ENCODE measurements around the gene CIDEB. TPM values are rescaled to one million over a fixed set of nuclear protein-coding genes. Genes with fewer than 3 reads are reported as not detected.
"Not testable (repeated sequence)": the region's sequence is repeated elsewhere in the genome, so short reads cannot be mapped to it uniquely, and the experiment has no call there.

The CIDEB gene
- not detected in 3 replicates for total RNA-seq
- long read RNA-seq = 0 reads

GRCh38 chr14:24307575-24308341 lies at the start of gene CIDEB:
Gene CIDEB, minus strand, starts transcription at chr14:24307977. Its CDS starts 119 bp downstream, at chr14:24307858.
- DNase-seq (ENCODE audit: low spot score) = no peak
- Mint-ChIP-seq H3K27me3 (ENCODE audit: low read depth) (no peaks in the 10 kb centered on the region), H3K4me3 (ENCODE audit: unreplicated experiment) (no peak within 1 kb of the TSS), H3K9me3 (ENCODE audit: low read depth) (no peaks in the 10 kb centered on the region), H3K4me1 (ENCODE audit: low read depth) (peaks cover 6% of the 10 kb centered on the region), H3K36me3 (ENCODE audit: low read depth) (peaks cover 27% of the 10 kb centered on the region), H3K27ac (ENCODE audit: unreplicated experiment) (peak within 1 kb of the TSS; percentile 8)
- TF ChIP-seq CTCF (IDR thresholded peaks at IDR 0.05) = peak; percentile 94

- Mint-ChIP-seq H3K4me1 (ENCODE audit: low read depth) (peaks cover 2% of the 10 kb centered on the region), H3K27me3 (ENCODE audit: low read depth) (peaks cover 17% of the 10 kb centered on the region), H3K4me3 (ENCODE audit: unreplicated experiment) (no peak overlapping the region), H3K27ac (ENCODE audit: unreplicated experiment) (no peak overlapping the region), H3K9me3 (ENCODE audit: low read depth) (no peaks in the 10 kb centered on the region), H3K36me3 (ENCODE audit: low read depth) (no peaks in the 10 kb centered on the region)
- TF ChIP-seq CTCF (IDR thresholded peaks at IDR 0.05) = no peak
- no peak for DNase-seq (ENCODE audit: low spot score)
Observed at GRCh38 chr14:24356208-24356607, 48.4 kb upstream of the CIDEB start.

- TF ChIP-seq CTCF (IDR thresholded peaks at IDR 0.05) = no peak
- Mint-ChIP-seq H3K27me3 (ENCODE audit: low read depth) (peaks cover 25% of the 10 kb centered on the region), H3K9me3 (ENCODE audit: low read depth) (no peaks in the 10 kb centered on the region), H3K4me3 (ENCODE audit: unreplicated experiment) (no peak overlapping the region), H3K36me3 (ENCODE audit: low read depth) (no peaks in the 10 kb centered on the region), H3K4me1 (ENCODE audit: low read depth) (peaks cover 2% of the 10 kb centered on the region), H3K27ac (ENCODE audit: unreplicated experiment) (no peak overlapping the region)
- DNase-seq (ENCODE audit: low spot score) = no peak
Observed at GRCh38 chr14:24355009-24355408, 47.2 kb upstream of the CIDEB start.

GRCh38 chr14:24354482-24354825 lies 46.7 kb upstream of the CIDEB start:
- not testable (repeated sequence) for H3K27ac Mint-ChIP-seq (ENCODE audit: unreplicated experiment); H3K9me3 Mint-ChIP-seq (ENCODE audit: low read depth); DNase-seq (ENCODE audit: low spot score); H3K4me1 Mint-ChIP-seq (ENCODE audit: low read depth); H3K36me3 Mint-ChIP-seq (ENCODE audit: low read depth); H3K4me3 Mint-ChIP-seq (ENCODE audit: unreplicated experiment)
- peaks cover 31% of the 10 kb centered on the region for H3K27me3 Mint-ChIP-seq (ENCODE audit: low read depth)

GRCh38 chr14:24353559-24354481 lies 46.0 kb upstream of the CIDEB start:
- TF ChIP-seq CTCF (IDR thresholded peaks at IDR 0.05) = no peak

More at GRCh38 chr14:24353559-24354481, 46.0 kb upstream of the CIDEB start:
- Mint-ChIP-seq H3K9me3 (ENCODE audit: low read depth) (no peaks in the 10 kb centered on the region), H3K27me3 (ENCODE audit: low read depth) (peaks cover 32% of the 10 kb centered on the region), H3K36me3 (ENCODE audit: low read depth) (no peaks in the 10 kb centered on the region), H3K4me3 (ENCODE audit: unreplicated experiment) (no peak overlapping the region), H3K4me1 (ENCODE audit: low read depth) (peaks cover 2% of the 10 kb centered on the region), H3K27ac (ENCODE audit: unreplicated experiment) (no peak overlapping the region)
- no peak for DNase-seq (ENCODE audit: low spot score)
